Neural progenitor cell (in vitro differentiated cells): ENCODE measurements around the gene CD274.

ENCODE experiments used
- CTCF ChIP-seq: fragments of 200-600 bp; sonication (generic); IDR thresholded peaks from 2 replicates; pipeline ENCODE4 v1.5.1; 2017; ENCODE audit warnings: antibody characterized with exemption, mild to moderate bottlenecking
- EZH2phosphoT487 ChIP-seq: fragments of 200-600 bp; sonication (generic); IDR thresholded peaks from 2 replicates; pipeline ENCODE4 v1.6.1; 2017; ENCODE audit warnings: antibody characterized with exemption

- TF ChIP-seq EZH2phosphoT487 (no peak), CTCF (peak; percentile 35)
These were observed 12.8 kb upstream of the CD274 start, which contains the start of gene PLGRKT for GRCh38 chr9:5437254-5438216.
